DMS 273 (cell line): Measurements from ENCODE around the gene PCDH19.
A peak's percentile ranks its signal among the peaks of the same experiment; 100 is the strongest.

Experiments used
- DNase-seq: peaks from one replicate; lab custom pipeline; 2025; ENCODE audit not compliant: unreplicated experiment; lab: John Stamatoyannopoulos, UW

The PCDH19 gene

GRCh38 chrX:100407147-100407783 is 2.8 kb downstream of the PCDH19 start:
- no peak for DNase-seq

DNA sequence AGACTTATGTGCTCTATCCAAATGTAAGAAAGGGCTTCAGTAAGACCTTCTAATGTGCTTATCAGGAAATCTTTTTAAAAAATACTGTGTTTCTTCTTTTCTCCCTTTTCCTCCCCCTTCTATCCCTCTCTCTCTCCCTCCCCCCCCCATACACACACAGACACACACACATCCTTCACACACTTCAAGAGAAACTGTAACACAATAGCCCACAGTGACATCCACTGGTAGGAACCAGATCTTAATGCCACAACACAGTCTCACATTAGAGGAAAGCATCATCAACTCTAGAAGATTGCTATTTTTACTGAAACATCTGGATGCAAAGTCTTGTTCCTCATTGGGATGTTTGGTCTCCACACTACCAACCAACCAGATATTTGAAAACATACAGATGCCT is 4.6 kb downstream of the PCDH19 start:
- DNase-seq, result no peak

DNA sequence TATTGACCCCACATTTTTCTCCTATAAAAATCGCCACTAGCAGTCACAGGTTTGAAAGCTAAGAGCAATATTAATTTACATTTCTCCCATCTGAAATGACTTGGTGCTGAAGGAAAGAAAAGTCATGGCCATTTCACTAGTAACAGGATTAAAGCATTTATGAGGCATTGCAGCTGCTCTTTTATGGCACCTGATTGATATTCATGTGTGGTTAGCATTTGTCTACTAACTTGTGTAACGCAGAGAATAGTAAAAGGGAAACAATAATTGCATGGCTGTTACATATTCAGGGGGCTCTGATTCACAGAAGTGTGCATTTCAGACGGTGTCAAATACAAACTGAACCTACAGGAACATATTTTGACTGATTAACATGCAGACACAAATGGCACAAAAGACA is 5.2 kb downstream of the PCDH19 start:
- no peak for DNase-seq

GRCh38 chrX:100395781-100396180 is 14.3 kb downstream of the PCDH19 start:
- DNase-seq, result no peak

- DNase-seq, result no peak
These were observed 28.5 kb downstream of the PCDH19 start for GRCh38 chrX:100381619-100382018.

DNA sequence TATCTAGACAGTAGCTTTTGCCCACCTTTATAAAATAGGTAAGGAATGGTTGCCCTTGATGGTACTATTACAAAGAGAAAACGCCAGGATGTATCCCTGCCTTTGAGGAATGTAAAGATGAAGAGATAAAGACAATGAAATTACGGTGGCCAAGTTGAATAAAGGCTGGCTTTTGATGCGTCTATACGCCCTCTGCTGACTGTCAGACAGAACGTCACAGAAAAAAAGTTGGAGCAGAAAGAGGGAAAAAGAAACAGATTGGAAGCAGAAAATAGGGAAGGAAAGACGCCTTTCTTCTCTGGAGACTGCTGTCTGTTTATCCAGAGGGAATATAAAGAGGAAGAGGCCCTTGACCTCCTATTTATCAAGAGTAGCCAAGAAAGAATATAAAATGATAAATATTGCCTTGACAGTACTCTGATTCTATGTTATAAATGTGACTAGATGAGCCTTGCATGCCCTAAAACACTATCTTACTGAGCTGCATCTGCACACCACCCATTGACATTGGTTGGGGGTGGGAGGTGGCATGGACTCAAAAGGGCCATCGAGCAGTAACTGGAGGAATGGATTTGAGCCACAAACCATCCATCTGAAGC is 30.6 kb downstream of the PCDH19 start:
- peak; percentile 70 for DNase-seq

GRCh38 chrX:100377826-100378225 is 32.2 kb downstream of the PCDH19 start:
- no peak for DNase-seq

DNA sequence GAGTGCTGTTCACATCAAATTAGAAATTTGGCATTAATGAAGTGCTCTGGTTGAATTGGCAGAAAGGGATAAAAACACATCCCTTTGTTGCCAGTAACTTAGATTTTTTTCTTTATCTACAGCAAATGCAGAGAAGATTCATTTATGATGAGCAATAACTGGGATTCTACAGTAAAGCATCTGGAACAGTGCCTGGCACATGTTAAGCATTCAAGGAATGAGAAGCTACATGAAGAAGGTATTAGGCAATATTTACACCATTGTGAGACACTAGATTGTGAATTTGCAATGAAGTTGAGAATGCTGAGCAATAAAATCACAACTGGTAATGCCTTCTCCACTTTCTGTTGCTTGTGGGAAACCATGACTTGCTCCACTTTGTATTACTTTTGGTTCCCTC is 33.5 kb downstream of the PCDH19 start:
- DNase-seq, result no peak

DNA sequence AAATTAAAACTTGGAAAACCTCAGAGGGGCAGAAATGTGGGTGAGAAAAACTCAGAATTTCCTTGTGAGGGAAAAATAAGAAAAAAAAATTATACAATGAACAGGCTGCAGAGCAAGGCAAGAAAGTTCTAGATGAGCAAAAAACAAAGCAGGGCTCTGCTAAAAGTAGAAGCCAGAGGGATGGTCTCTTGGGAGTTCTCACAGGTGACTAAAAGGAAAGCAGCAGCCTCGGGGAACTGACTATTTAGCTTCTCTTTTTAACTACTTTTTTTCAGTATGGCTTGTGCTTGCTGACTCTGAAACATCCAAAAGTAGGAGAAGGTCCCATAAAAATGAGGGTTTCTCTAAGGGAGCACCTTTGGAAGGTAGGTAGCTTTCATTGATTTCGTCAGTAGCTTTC is 36.4 kb downstream of the PCDH19 start:
- no peak for DNase-seq

DNA sequence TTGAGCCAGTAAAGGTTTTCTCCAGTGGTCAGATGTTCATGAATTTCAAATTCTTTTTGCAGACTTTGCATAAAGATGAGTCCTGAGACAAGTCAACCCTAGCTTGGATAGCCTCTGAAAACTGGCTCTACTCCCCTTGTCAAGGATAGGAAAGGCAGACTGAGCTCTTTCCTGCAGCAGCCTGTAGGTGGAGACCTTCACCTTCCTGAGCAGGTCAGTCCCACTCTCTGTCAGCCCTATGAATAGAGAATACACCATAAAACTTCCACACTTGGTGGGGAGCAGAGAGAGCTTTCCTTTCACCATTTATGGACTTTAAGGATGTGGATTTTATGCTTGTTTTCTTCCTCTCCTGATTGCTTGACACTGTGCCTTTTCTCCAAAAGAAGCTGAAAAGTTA is 41.9 kb downstream of the PCDH19 start:
- DNase-seq, result peak; percentile 50

- DNase-seq, result peak; percentile 38
These were observed 46.2 kb downstream of the PCDH19 start for GRCh38 chrX:100363896-100364295.

DNA sequence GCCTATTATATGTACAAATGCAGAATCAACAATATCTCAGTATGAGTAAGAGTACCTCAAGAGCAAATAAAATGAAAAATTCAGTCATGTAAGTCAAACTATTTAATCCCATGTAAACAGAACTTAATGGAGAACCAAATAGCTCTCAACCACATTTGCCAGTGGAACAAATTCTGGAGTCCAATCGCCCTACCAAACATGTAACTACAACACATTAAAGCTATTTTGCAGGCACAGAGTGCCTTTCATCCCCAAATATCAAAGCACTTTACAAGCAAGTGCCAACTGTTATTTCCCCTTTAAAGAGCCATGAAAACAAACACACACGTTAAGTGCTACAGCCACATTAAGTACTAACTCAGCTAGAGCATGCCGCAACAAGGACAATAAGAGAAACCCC is 51.3 kb downstream of the PCDH19 start:
- DNase-seq, result no peak

DNA sequence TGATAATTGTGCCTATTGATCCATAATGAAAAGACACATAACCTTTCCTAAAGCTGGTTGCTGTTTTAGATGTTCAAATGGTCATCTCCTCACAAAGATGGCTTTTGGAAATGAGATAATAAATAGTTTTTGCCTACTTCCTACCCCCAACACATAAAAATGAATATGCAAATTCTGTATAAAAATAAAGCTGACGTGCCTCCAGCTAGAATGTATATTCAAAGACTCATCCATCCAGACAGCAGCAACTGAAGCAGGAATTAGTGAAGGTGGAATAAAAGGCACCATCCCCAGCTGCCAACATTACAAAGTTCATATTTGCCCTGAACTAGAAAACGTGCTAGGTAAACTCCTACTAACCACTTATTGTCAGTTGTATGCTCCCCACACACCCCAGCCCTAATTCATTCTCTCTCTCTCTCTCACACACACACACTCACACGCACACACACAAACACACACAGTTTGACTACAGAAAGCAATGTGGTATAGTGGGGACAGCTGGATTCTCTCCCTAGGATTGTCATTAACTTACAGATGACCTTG is 53.6 kb downstream of the PCDH19 start:
- DNase-seq, result no peak

GRCh38 chrX:100355680-100356079 is 54.4 kb downstream of the PCDH19 start:
- DNase-seq, result no peak

- DNase-seq, result peak; percentile 29
These were observed 56.7 kb downstream of the PCDH19 start for GRCh38 chrX:100353326-100353725.

DNA sequence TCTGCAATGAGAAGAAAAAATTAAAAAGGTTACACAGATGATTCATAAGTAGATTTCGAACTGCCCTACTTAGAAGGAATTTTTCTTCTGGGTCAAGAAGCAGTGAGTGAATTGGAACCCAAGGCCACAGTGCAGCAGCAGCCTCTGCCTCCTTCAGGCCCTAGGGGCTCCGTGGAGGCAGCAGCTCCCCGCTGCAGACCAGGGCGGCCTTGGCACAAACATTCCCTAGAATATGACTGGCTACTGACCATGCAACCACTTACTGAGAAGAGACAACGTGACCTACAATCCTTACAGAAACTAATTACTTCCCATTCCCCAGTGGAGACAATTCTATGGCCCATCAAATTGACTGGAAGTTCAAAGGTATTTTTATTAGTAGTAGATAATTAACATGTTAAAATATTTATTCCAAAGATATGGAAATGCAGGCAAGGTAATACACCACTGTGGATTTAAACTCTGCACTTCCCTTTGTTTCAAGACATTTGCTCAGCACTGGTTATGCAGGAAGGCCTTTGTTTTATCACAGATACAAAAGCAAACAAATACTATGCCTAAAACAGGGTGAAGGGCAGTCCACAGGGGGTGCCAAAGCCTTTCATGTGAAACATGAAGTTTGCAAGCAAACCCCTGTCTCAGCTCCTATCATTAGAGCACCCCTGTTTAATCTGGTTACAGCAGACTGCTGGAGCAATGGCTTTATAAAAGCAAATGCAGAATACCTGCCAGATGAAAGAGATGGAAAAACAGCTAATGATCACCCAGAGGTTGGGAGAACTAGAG is 59.2 kb downstream of the PCDH19 start:
- DNase-seq, result no peak

GRCh38 chrX:100349391-100349790 is 60.7 kb downstream of the PCDH19 start:
- DNase-seq, result no peak

DNA sequence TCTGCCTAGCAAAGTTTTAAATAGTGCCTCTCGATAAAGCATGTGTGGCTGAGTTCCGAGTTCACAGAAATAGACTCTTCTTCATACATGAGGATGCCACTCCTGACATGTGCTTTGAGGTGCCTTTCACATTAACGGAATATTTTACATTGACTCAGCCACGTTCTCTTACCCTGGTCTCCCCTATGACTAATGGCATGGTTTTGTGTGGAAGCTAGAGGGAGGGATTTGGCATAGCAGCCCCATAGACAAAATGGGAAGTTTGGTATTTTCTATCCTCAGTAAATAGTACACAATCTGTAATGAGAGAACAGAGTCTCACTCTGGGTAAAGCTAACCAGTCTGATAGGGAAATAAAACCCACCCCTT is 68.9 kb downstream of the PCDH19 start:
- no peak for DNase-seq

DNA sequence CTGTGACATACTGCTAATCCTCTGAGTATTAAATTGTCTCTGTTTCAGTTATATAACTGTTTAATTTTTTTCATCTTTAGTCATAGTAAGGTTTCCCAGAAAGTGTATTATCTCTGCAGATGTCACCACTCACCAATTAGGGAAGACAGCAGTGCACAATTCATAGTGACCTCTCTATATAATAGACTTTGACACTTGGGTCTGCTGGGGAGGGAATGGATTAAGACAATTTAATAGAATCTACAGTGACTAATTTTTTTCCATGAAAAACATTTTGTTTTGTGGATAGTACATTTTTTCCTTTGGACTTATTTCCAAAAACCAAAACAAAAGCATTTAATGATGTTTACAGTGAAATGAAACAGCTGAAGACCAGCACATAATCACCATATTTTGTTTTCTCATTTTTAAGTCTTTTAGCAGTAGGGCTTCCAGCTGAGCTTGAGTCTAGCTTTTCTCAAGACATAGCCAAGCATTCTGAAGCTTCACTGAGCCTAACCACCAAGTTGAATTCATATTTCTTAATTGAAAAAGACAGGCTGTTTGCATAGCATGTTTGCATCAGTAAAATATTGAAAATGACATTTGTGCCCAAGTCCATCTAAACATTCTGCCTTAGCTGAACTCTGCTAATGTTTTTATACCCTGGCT is 69.5 kb downstream of the PCDH19 start:
- DNase-seq, result no peak

GRCh38 chrX:100328351-100328750 is 81.7 kb downstream of the PCDH19 start:
- peak; percentile 50 for DNase-seq

GRCh38 chrX:100319716-100320115 is 90.4 kb downstream of the PCDH19 start:
- peak; percentile 19 for DNase-seq

DNA sequence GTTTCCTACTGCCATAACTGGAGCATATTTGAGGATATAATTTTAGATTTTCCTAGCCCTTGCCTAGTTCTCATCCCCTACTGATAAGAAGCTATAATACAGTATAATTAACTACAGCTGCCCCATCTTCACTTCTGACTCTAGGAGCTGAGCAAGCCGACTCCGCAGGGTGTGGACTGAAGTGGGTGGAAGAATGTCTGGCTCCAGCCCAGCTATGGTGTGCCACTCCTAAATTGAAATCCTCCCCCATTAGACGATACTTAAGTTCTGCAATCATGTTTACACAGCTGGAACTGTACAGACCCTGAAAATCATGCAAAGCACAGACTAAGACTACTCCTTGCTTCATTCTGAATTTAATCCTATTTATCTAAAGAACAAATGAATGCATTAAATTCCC is 93.1 kb downstream of the PCDH19 start:
- DNase-seq, result peak; percentile 19
